ENCODE data around the gene ARID1B.

The ARID1B gene

GRCh38 chr6:156850353-156850752 lies 73.2 kb downstream of the ARID1B start:
- DNase-seq (ENCODE audit: low read depth in 4 of 4, low spot score in 1 of 4): no peak

- no peak for DNase-seq (ENCODE audit: low read depth in 4 of 4, low spot score in 1 of 4)
Observed at GRCh38 chr6:156851454-156851921, 74.3 kb downstream of the ARID1B start.

GRCh38 chr6:156852147-156852857 lies 75.1 kb downstream of the ARID1B start:
- DNase-seq (ENCODE audit: low read depth in 4 of 4, low spot score in 1 of 4): no peak

GRCh38 chr6:156852858-156853216 lies 75.7 kb downstream of the ARID1B start:
- DNase-seq (ENCODE audit: low read depth in 4 of 4, low spot score in 1 of 4): no peak

GRCh38 chr6:156853733-156854132 lies 76.6 kb downstream of the ARID1B start:
- DNase-seq (ENCODE audit: low read depth in 4 of 4, low spot score in 1 of 4): no peak

GRCh38 chr6:156854466-156855161 lies 77.4 kb downstream of the ARID1B start:
- no peak for DNase-seq (ENCODE audit: low read depth in 4 of 4, low spot score in 1 of 4)

- peak in 1 of 4 experiments; percentile 7 for DNase-seq (ENCODE audit: low read depth in 4 of 4, low spot score in 1 of 4)
Observed at GRCh38 chr6:156857573-156857972, 80.4 kb downstream of the ARID1B start.

- DNase-seq (ENCODE audit: low read depth in 4 of 4, low spot score in 1 of 4): no peak
Observed at GRCh38 chr6:156859686-156860085, 82.5 kb downstream of the ARID1B start.

GRCh38 chr6:156862711-156863110 lies 85.5 kb downstream of the ARID1B start:
- DNase-seq (ENCODE audit: low read depth in 4 of 4, low spot score in 1 of 4): peak in 2 of 4 experiments; percentile 28 to 43

- DNase-seq (ENCODE audit: low read depth in 4 of 4, low spot score in 1 of 4): no peak
Observed at GRCh38 chr6:156863504-156863903, 86.3 kb downstream of the ARID1B start.

- DNase-seq (ENCODE audit: low read depth in 4 of 4, low spot score in 1 of 4): no peak
Observed at GRCh38 chr6:156864557-156864956, 87.4 kb downstream of the ARID1B start.

GRCh38 chr6:156865019-156865629 lies 87.9 kb downstream of the ARID1B start:
- no peak for DNase-seq (ENCODE audit: low read depth in 4 of 4, low spot score in 1 of 4)

- peak in 1 of 4 experiments; percentile 22 for DNase-seq (ENCODE audit: low read depth in 4 of 4, low spot score in 1 of 4)
Observed at GRCh38 chr6:156866220-156867015, 89.2 kb downstream of the ARID1B start.

GRCh38 chr6:156867121-156867520 lies 89.9 kb downstream of the ARID1B start:
- no peak for DNase-seq (ENCODE audit: low read depth in 4 of 4, low spot score in 1 of 4)

GRCh38 chr6:156868385-156868784 lies 91.2 kb downstream of the ARID1B start:
- no peak for DNase-seq (ENCODE audit: low read depth in 4 of 4, low spot score in 1 of 4)

- DNase-seq (ENCODE audit: low read depth in 4 of 4, low spot score in 1 of 4): no peak
Observed at GRCh38 chr6:156869980-156870398, 92.8 kb downstream of the ARID1B start.

- DNase-seq (ENCODE audit: low read depth in 4 of 4, low spot score in 1 of 4): no peak
Observed at GRCh38 chr6:156870924-156871539, 93.9 kb downstream of the ARID1B start.

GRCh38 chr6:156872903-156873302 lies 95.7 kb downstream of the ARID1B start:
- no peak for DNase-seq (ENCODE audit: low read depth in 4 of 4, low spot score in 1 of 4)

GRCh38 chr6:156873654-156874380 lies 96.6 kb downstream of the ARID1B start:
- no peak for DNase-seq (ENCODE audit: low read depth in 4 of 4, low spot score in 1 of 4)

- no peak for DNase-seq (ENCODE audit: low read depth in 4 of 4, low spot score in 1 of 4)
Observed at GRCh38 chr6:156875062-156875461, 97.9 kb downstream of the ARID1B start.
